Measurements from ENCODE around the gene UGT1A9. TPM values are rescaled to one million over a fixed set of nuclear protein-coding genes. Genes with fewer than 3 reads are reported as not detected.

Gene UGT1A9
- total and polyA plus RNA-seq, 2 experiments from 2014 or later: not detected

- no peaks in the 10 kb centered on the region for H3K9me2 ChIP-seq (ENCODE audit: insufficient read depth)
- TF ChIP-seq EZH2phosphoT487 (IDR thresholded peaks at IDR 0.05; ENCODE audit: insufficient read depth, low read depth): no peak
- H3K27me3 ChIP-seq (replicated peaks; ENCODE audit: insufficient read depth): peaks cover 23% of the 10 kb centered on the region
- H3K4me2 ChIP-seq (ENCODE audit: unreplicated experiment): no peak overlapping the region
- no peaks in the 10 kb centered on the region for H3K9me3 ChIP-seq (ENCODE audit: low read depth)
- WGBS, 2 experiments (ENCODE audit: low coverage in 1 of 2, low lambda C conversion rate in 2 of 2, missing lambda C conversion rate in 2 of 2): 28 to 32% methylated on average over 14 of the region's 14 CpGs
- H4K20me1 ChIP-seq (ENCODE audit: insufficient read depth): no peaks in the 10 kb centered on the region
- H3K27ac ChIP-seq: no peak overlapping the region
- no peak overlapping the region for H3K9ac ChIP-seq
- H3K79me2 ChIP-seq (ENCODE audit: insufficient read depth): no peaks in the 10 kb centered on the region
- in situ Hi-C loops (cut with MboI): no loop called here
- H3K36me3 ChIP-seq (ENCODE audit: low read depth): no peaks in the 10 kb centered on the region
- no peak overlapping the region for H2AFZ ChIP-seq
- no peak for DNase-seq
- no peak overlapping the region for H3K4me3 ChIP-seq
- no peaks in the 10 kb centered on the region for H3K4me1 ChIP-seq (ENCODE audit: insufficient read depth)
- H3F3A ChIP-seq (ENCODE audit: insufficient read depth): no peaks in the 10 kb centered on the region
Observed at GRCh38 chr2:233798335-233799086, 126.8 kb downstream of the UGT1A9 start.

- Histone ChIP-seq H3F3A (ENCODE audit: insufficient read depth) (no peaks in the 10 kb centered on the region), H3K9ac (no peak overlapping the region), H3K27me3 (replicated peaks; ENCODE audit: insufficient read depth) (peaks cover 16% of the 10 kb centered on the region), H3K9me3 (ENCODE audit: low read depth) (no peaks in the 10 kb centered on the region), H3K4me3 (no peak overlapping the region), H3K27ac (no peak overlapping the region), H3K4me1 (ENCODE audit: insufficient read depth) (no peaks in the 10 kb centered on the region), H3K36me3 (ENCODE audit: low read depth) (no peaks in the 10 kb centered on the region), H3K79me2 (ENCODE audit: insufficient read depth) (no peaks in the 10 kb centered on the region), H3K4me2 (ENCODE audit: unreplicated experiment) (no peak overlapping the region), H3K9me2 (ENCODE audit: insufficient read depth) (no peaks in the 10 kb centered on the region), H2AFZ (no peak overlapping the region), H4K20me1 (ENCODE audit: insufficient read depth) (no peaks in the 10 kb centered on the region)
- in situ Hi-C loops (cut with MboI): no loop called here
- DNase-seq: no peak
- TF ChIP-seq EZH2 (IDR thresholded peaks at IDR 0.05; ENCODE audit: insufficient read depth, poor library complexity, severe bottlenecking): no peak
- no peak for TF ChIP-seq EZH2phosphoT487 (IDR thresholded peaks at IDR 0.05; ENCODE audit: insufficient read depth, low read depth)
- 21 to 31% methylated on average over 7 of the region's 7 CpGs for WGBS, 2 experiments (ENCODE audit: low coverage in 1 of 2, low lambda C conversion rate in 2 of 2, missing lambda C conversion rate in 2 of 2)
Observed at GRCh38 chr2:233799087-233799665, 127.5 kb downstream of the UGT1A9 start.

GRCh38 chr2:233799716-233800115 lies 128.0 kb downstream of the UGT1A9 start:
- Histone ChIP-seq H3K9ac (no peak overlapping the region), H4K20me1 (ENCODE audit: insufficient read depth) (no peaks in the 10 kb centered on the region), H3K79me2 (ENCODE audit: insufficient read depth) (no peaks in the 10 kb centered on the region), H3K4me1 (ENCODE audit: insufficient read depth) (no peaks in the 10 kb centered on the region), H3F3A (ENCODE audit: insufficient read depth) (no peaks in the 10 kb centered on the region), H3K9me2 (ENCODE audit: insufficient read depth) (no peaks in the 10 kb centered on the region), H2AFZ (no peak overlapping the region), H3K27ac (no peak overlapping the region), H3K4me3 (no peak overlapping the region), H3K27me3 (replicated peaks; ENCODE audit: insufficient read depth) (peaks cover 11% of the 10 kb centered on the region), H3K36me3 (ENCODE audit: low read depth) (no peaks in the 10 kb centered on the region), H3K4me2 (ENCODE audit: unreplicated experiment) (no peak overlapping the region), H3K9me3 (ENCODE audit: low read depth) (no peaks in the 10 kb centered on the region)
- 47 to 55% methylated on average over 5 of the region's 5 CpGs for WGBS, 2 experiments (ENCODE audit: low coverage in 1 of 2, low lambda C conversion rate in 2 of 2, missing lambda C conversion rate in 2 of 2)
- in situ Hi-C loops (cut with MboI): no loop called here
- DNase-seq: no peak
- TF ChIP-seq EZH2 (IDR thresholded peaks at IDR 0.05; ENCODE audit: insufficient read depth, poor library complexity, severe bottlenecking) (no peak), EZH2phosphoT487 (IDR thresholded peaks at IDR 0.05; ENCODE audit: insufficient read depth, low read depth) (no peak)

- H3K36me3 ChIP-seq (ENCODE audit: low read depth): no peaks in the 10 kb centered on the region
- no peak overlapping the region for H3K4me2 ChIP-seq (ENCODE audit: unreplicated experiment)
- H3K79me2 ChIP-seq (ENCODE audit: insufficient read depth): no peaks in the 10 kb centered on the region
- H4K20me1 ChIP-seq (ENCODE audit: insufficient read depth): no peaks in the 10 kb centered on the region
- H2AFZ ChIP-seq: no peak overlapping the region
- TF ChIP-seq EZH2phosphoT487 (IDR thresholded peaks at IDR 0.05; ENCODE audit: insufficient read depth, low read depth): no peak
- TF ChIP-seq EZH2 (IDR thresholded peaks at IDR 0.05; ENCODE audit: insufficient read depth, poor library complexity, severe bottlenecking): no peak
- H3K4me3 ChIP-seq: no peak overlapping the region
- no peak overlapping the region for H3K9ac ChIP-seq
- H3K27ac ChIP-seq: no peak overlapping the region
- H3K9me3 ChIP-seq (ENCODE audit: low read depth): no peaks in the 10 kb centered on the region
- in situ Hi-C loops (cut with MboI): no loop called here
- no peaks in the 10 kb centered on the region for H3K9me2 ChIP-seq (ENCODE audit: insufficient read depth)
- no peaks in the 10 kb centered on the region for H3F3A ChIP-seq (ENCODE audit: insufficient read depth)
- H3K27me3 ChIP-seq (replicated peaks; ENCODE audit: insufficient read depth): peaks cover 9% of the 10 kb centered on the region
- H3K4me1 ChIP-seq (ENCODE audit: insufficient read depth): no peaks in the 10 kb centered on the region
- WGBS, 2 experiments (ENCODE audit: low coverage in 1 of 2, low lambda C conversion rate in 2 of 2, missing lambda C conversion rate in 2 of 2): 18 to 28% methylated on average over 7 of the region's 7 CpGs
- DNase-seq: no peak
Observed at GRCh38 chr2:233800208-233800607, 128.5 kb downstream of the UGT1A9 start.
